Measurements from ENCODE around the gene MCF2L2. TPM values are rescaled to one million over a fixed set of nuclear protein-coding genes. Genes with fewer than 3 reads are reported as not detected.

Gene MCF2L2
- total RNA-seq, 2 experiments from 2014 or later, result 1.9 to 2.2 TPM

DNA sequence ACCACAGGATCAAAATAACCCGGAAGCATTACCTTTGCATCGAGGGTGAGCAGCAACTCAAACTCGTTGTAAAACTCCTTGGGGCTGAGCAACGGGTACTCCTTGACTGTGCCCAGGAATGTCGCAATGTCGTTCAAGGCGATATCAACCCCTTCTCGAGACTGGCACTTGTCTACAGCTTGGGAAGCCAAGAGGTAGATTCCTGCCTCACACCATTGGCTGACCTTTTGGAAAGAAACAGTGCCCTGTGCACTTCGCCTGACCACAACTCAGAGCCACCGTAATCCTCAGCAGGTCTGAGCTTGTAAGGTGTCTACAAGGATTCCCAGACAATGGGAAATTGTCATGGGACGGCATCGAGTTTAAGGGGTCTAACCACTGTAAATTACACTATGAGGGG, 131.5 kb downstream of the MCF2L2 start:
- DNase-seq, result no peak
- Mint-ChIP-seq H3K4me3 (no peak overlapping the region), H3K27me3 (no peaks in the 10 kb centered on the region), H3K36me3 (peaks cover 18% of the 10 kb centered on the region), H3K27ac (no peak overlapping the region), H3K4me1 (peaks cover 2% of the 10 kb centered on the region), H3K9me3 (no peaks in the 10 kb centered on the region)

DNA sequence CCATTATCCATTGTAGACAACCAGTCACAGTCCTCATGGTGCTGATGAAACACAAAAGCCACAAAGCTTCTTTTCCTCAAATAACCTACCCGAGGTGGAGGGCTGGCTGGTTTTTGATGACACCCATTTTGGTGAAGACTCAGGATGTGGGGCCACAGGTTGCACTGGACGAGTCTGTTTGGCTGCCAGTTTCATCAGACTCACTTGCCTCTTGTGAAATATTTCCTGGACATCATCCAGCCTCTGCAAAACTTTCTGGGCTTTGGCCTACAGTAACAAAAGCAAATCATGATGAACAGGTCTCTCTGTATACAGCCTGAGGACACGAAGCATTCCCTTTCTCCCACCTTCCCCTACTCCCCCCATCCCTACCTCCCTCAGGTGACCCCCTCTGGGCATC, 133.2 kb downstream of the MCF2L2 start:
- H3K4me3 Mint-ChIP-seq, result no peak overlapping the region
- no peaks in the 10 kb centered on the region for H3K27me3 Mint-ChIP-seq

DNA sequence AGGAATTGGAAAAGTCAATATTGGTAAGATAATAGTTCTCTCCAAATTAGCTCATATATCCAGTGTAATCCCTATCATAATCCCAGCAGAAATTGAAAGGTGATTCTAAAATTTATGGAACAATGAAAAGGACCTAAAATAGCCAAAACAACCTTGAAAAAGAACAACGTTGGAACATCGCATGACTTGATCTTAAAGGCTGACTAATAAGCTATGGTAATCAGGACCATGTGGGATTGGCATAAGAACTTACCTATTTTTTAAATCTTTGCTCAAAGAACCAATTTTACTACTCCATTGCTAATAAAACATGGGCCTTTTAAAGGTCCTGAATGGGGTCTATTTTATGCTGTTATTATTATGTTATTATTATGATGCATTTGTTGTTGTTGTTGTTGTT, 134.5 kb downstream of the MCF2L2 start:
- Mint-ChIP-seq H3K9me3 (no peaks in the 10 kb centered on the region), H3K4me1 (no peaks in the 10 kb centered on the region), H3K27ac (no peak overlapping the region), H3K27me3 (no peaks in the 10 kb centered on the region), H3K36me3 (peaks cover 18% of the 10 kb centered on the region), H3K4me3 (no peak overlapping the region)
- no peak for DNase-seq

More for the DNA sequence above, 133.2 kb downstream of the MCF2L2 start:
- H3K27ac Mint-ChIP-seq, result no peak overlapping the region
- H3K4me1 Mint-ChIP-seq, result no peaks in the 10 kb centered on the region
- no peak for DNase-seq
- peaks cover 18% of the 10 kb centered on the region for H3K36me3 Mint-ChIP-seq
- no peaks in the 10 kb centered on the region for H3K9me3 Mint-ChIP-seq

DNA sequence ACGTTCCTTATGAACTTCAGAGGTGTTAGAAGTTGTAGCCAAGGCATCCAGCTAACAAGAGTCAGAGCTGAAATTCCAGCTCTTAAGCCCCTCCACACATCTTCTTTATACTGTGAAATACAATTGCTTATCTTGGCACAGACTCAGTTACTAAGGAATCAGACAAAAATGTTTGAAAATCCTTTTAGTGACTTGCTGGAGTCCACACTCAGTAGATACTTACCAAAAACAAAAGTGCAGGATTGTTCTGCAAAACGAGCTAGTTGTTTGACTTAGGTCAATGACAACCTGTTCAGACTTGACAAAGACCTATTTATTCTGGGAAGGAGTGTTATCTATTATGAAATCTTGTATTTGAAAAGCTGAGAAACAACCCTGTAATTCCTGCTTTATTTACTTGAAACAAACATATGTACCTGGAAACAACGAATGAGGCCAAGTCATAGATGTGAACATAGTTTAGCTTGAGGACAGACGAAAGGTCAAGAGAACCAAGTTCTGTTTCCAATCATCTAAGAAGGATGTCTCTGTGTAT, 136.9 kb downstream of the MCF2L2 start:
- Mint-ChIP-seq H3K9me3 (peaks cover 2% of the 10 kb centered on the region), H3K27ac (no peak overlapping the region), H3K36me3 (peaks cover 22% of the 10 kb centered on the region), H3K4me3 (no peak overlapping the region), H3K4me1 (peaks cover 13% of the 10 kb centered on the region), H3K27me3 (no peaks in the 10 kb centered on the region)
- no peak for DNase-seq

DNA sequence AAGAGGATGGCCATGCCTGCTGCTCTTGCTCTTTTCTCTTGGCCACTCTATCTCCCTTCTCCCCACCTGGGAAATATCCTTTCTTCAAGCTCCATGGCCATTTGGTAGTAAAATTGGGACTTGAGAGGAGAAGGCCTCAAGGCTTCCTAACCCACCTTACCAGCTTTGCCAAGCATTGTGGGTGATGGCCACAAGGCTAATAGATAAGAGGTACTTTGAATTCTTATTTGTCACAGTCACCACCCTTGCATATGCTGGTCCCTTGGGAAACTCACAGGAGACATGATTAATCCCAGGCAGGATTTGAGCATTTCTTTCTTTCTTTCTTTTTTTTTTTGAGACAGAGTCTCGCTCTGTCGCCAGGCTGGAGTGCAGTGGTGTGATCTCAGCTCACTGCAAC, 138.2 kb downstream of the MCF2L2 start:
- Mint-ChIP-seq H3K4me1 (peaks cover 26% of the 10 kb centered on the region), H3K9me3 (peaks cover 2% of the 10 kb centered on the region), H3K4me3 (no peak overlapping the region), H3K27ac (no peak overlapping the region), H3K36me3 (peaks cover 16% of the 10 kb centered on the region), H3K27me3 (no peaks in the 10 kb centered on the region)
- no peak for DNase-seq

DNA sequence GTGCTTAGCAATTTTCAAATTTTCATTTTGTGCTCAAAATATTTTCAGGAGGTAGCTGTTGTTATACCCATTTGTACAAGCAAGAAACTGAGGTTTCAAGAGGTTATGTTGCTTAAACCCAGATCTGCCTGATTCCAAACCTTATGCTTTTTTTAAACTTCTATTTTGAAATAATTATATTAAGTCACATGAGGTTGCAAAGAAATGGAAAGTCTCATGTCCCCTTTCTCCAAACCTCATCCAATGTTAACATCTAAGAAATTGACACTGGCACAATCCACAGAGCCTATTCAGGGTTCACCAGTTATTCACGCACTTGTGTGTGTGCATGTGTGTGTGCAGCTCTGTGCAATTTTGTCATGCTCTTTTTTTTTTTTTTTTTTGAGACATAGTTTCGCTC, 140.3 kb downstream of the MCF2L2 start:
- Mint-ChIP-seq H3K4me3 (no peak overlapping the region), H3K27ac (no peak overlapping the region), H3K36me3 (peaks cover 18% of the 10 kb centered on the region), H3K4me1 (peaks cover 39% of the 10 kb centered on the region), H3K27me3 (no peaks in the 10 kb centered on the region), H3K9me3 (peaks cover 2% of the 10 kb centered on the region)
- DNase-seq, result no peak

DNA sequence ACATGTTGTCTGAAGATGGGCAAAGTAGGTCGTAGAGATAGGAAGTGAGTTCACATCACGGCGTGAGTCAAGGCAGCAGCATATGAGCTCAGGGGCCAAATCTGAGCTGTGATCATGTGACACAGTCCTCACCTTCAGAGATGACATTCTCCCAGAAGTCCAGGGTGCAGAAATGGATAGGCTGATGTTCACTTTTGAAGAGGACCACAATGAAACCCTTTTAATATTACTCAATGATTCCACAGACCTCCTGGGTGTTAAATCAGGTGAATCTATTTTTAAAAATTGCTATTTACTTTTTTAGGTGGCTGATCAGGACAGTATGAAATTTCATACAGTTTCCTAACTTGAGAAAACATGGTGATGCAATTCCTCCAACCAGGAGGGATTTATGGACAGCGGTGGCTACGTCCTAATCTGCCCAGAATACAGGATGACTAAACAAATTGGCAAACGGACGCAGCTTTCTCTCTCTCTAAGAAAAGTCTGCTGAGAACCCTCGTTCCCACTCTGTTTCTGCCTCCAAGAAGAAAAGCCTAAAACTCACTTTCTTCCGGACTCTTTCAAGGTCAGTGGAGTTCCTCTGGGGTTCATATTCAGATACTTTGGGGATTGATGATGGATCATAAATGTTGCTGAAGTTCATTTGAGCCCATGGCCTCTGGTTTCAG, 141.0 kb downstream of the MCF2L2 start:
- DNase-seq, result no peak
- Mint-ChIP-seq H3K27me3 (no peaks in the 10 kb centered on the region), H3K36me3 (peaks cover 15% of the 10 kb centered on the region), H3K4me3 (peak overlapping the region; percentile 3), H3K4me1 (peaks cover 39% of the 10 kb centered on the region), H3K27ac (peak overlapping the region; percentile 97), H3K9me3 (peaks cover 2% of the 10 kb centered on the region)

DNA sequence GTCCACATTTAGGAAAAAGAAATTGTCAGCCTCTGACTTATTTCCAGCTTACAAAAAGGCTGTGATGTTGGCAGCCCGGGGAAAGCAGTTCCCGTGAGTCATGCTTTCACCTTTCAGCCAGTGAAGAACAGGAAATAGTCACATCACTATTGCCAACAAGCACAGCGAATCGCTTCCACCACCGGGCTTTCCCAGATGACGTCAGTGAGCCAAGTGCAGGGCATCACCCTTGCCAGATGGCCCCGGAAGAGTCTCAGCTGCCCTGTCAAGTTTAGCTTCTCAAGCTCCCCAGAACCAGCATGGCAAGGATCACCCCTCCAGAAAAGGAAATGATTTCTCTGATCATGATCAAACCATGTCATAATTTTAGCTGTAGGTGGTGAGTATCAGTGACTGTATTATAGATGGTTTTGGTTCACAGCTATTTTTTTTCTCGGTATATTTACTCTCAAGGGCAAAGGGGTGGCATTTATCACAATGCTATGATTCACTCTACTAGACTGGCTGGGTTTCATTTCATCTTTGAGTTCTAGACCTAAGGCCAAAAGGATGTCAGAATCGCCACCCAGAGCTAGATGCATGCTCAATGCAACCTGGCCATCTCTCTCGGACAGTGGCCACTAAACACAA, 142.5 kb downstream of the MCF2L2 start:
- Mint-ChIP-seq H3K4me1 (peaks cover 39% of the 10 kb centered on the region), H3K9me3 (peaks cover 2% of the 10 kb centered on the region), H3K27ac (peak overlapping the region; percentile 97), H3K4me3 (peak overlapping the region; percentile 67), H3K36me3 (peaks cover 13% of the 10 kb centered on the region), H3K27me3 (no peaks in the 10 kb centered on the region)
- DNase-seq, result peak; percentile 94

DNA sequence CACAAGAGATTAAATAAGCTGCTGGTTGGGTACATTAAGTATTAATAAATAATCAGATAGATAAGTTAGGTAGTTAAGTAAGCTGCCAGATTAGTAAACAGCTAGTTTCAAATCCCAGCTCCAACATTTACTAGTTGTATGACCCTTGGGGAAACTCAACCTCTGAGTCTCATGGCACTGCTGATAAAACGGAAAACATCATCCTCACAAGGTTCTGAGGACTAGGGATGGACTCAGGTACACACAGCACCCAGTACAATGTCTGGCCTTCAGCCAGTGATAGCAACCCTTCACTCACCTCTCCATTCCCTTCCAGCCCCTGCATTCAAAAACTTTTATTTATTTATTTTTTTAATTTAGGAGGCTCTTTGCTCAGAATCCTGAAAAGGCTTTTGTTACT, 143.1 kb downstream of the MCF2L2 start:
- Mint-ChIP-seq H3K4me3 (peak overlapping the region; percentile 67), H3K27me3 (no peaks in the 10 kb centered on the region), H3K27ac (peak overlapping the region; percentile 97), H3K9me3 (peaks cover 2% of the 10 kb centered on the region), H3K4me1 (peaks cover 39% of the 10 kb centered on the region), H3K36me3 (peaks cover 13% of the 10 kb centered on the region)
- no peak for DNase-seq

DNA sequence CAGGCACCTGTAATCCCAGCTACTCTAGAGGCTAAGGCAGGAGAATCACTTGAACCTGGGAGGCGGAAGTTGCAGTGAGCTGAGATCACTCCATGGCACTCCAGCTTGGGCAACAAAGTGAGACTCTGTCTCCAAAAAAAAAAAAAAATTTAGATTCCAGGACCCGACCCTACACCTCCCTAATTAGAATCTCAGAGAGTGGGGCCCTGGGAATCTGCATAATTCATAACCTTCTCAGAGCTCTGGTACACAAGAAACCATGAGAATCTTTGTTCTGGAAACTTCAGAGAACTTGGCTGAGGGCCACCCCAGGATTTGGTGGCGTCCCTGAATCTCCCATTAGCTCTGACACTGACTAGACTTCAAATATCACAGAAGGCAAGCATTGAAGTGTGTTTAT, 143.8 kb downstream of the MCF2L2 start:
- peaks cover 13% of the 10 kb centered on the region for H3K36me3 Mint-ChIP-seq
- no peak for DNase-seq
- H3K27me3 Mint-ChIP-seq, result no peaks in the 10 kb centered on the region
- peaks cover 39% of the 10 kb centered on the region for H3K4me1 Mint-ChIP-seq
- peak overlapping the region; percentile 97 for H3K27ac Mint-ChIP-seq
- H3K9me3 Mint-ChIP-seq, result peaks cover 2% of the 10 kb centered on the region
- no peak overlapping the region for H3K4me3 Mint-ChIP-seq

DNA sequence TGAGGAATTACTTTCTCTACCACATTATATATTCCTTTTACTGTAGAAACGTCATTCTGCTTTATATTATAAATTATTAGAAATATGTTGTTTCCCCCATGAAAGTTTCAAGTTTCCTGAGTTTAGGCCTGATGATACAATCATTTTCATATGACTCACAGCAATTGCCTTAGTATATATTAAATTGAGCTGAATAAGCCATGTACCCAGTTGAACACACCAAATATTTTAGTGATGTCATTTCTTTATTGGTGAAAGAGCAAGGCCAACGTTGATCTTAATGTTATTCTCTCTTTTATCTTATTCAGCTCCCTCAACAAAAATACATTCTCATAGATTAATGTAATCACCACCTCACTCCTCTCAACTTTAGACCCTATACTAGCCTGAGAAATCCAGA, 144.5 kb downstream of the MCF2L2 start:
- Mint-ChIP-seq H3K27me3 (no peaks in the 10 kb centered on the region), H3K4me3 (no peak overlapping the region), H3K9me3 (peaks cover 2% of the 10 kb centered on the region), H3K4me1 (peaks cover 39% of the 10 kb centered on the region), H3K36me3 (peaks cover 13% of the 10 kb centered on the region), H3K27ac (peak overlapping the region; percentile 97)
- no peak for DNase-seq

DNA sequence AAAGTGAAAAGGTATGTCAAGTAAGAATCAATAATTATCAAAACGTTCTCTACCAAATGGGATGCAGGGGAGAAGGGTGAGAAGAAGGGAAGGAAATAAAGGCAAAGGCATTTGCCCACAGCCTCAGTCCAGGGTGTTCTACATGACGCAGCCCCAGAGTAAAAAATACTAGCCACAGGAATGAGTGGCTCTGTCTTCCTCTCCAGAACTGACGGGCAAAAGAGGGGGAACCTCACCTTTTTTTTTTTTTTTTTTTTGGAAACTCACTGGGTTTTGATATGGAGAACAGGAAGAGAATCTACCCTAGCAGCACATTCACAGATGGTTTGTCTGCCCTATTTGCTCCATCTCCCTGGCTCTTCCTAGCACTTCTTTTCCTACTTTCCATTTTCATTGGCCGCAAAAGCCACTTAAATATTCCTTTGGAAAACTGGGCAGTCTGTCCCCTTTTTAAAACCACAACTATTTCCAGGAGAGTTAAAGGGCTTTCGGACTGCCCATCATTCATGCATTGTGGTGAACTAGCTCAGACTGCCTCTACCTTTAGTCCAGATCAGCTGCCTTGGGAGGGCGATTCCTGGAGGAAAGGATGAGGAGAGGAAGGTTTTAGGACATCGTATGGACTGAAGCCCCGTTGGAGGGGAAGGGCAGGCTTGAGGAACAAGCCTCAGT, 147.2 kb downstream of the MCF2L2 start:
- peaks cover 7% of the 10 kb centered on the region for H3K36me3 Mint-ChIP-seq

DNA sequence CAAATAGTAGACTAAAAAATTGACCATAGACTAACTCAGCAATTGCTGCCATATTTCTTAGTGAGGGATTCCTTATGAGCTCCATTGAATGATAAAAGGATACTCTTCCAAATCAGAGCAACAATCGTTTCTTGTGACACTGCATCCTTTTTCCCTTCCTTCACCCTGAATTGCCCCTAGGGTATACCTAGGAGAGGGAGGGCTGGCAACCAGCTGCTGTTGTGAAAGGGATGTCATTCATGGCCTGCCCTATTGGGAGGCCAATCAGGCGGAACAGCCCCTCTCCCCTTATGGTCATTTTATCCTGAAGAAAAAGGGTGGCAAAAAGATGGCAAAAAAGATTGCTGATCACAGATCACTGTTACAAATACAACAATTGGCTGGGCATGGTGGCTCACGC, 149.0 kb downstream of the MCF2L2 start:
- Mint-ChIP-seq H3K4me3 (no peak overlapping the region), H3K9me3 (no peaks in the 10 kb centered on the region), H3K36me3 (peaks cover 10% of the 10 kb centered on the region), H3K4me1 (peaks cover 12% of the 10 kb centered on the region), H3K27me3 (no peaks in the 10 kb centered on the region), H3K27ac (no peak overlapping the region)
- DNase-seq, result no peak

More for the DNA sequence above, 147.2 kb downstream of the MCF2L2 start:
- no peak overlapping the region for H3K4me3 Mint-ChIP-seq
- no peak for DNase-seq
- no peak overlapping the region for H3K27ac Mint-ChIP-seq
- H3K27me3 Mint-ChIP-seq, result no peaks in the 10 kb centered on the region
- H3K9me3 Mint-ChIP-seq, result no peaks in the 10 kb centered on the region
- peaks cover 25% of the 10 kb centered on the region for H3K4me1 Mint-ChIP-seq

DNA sequence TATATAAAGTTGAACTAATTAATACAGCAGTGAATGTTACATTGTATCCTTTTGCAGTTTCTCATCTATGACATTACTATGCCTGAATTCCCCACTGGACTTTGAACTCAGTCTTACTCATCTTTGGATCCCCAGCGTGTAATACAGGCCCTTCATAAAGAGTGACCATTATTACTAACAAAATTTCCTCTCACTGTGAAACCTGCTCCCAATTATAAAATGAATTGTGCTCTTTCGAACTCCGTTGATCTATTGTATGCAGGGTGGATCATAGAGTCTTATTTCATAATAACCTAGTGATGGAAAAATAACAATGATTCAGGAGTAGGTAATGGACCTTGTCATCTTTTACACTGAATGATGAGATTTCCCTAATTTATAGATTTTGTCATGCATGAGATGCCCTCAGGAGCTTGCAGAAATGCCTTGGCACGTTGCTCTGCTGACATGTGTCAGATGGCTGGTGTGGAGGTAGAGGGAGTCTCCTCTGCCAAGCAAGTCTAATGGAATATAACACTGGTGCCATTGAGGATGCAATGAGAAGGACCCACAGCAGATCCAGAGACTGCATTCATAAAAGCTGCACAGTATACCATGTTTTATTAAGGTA, 149.8 kb downstream of the MCF2L2 start:
- peaks cover 6% of the 10 kb centered on the region for H3K36me3 Mint-ChIP-seq
- H3K4me3 Mint-ChIP-seq, result no peak overlapping the region
- H3K4me1 Mint-ChIP-seq, result peaks cover 6% of the 10 kb centered on the region
- no peaks in the 10 kb centered on the region for H3K9me3 Mint-ChIP-seq
- H3K27ac Mint-ChIP-seq, result no peak overlapping the region
- DNase-seq, result no peak
- no peaks in the 10 kb centered on the region for H3K27me3 Mint-ChIP-seq

DNA sequence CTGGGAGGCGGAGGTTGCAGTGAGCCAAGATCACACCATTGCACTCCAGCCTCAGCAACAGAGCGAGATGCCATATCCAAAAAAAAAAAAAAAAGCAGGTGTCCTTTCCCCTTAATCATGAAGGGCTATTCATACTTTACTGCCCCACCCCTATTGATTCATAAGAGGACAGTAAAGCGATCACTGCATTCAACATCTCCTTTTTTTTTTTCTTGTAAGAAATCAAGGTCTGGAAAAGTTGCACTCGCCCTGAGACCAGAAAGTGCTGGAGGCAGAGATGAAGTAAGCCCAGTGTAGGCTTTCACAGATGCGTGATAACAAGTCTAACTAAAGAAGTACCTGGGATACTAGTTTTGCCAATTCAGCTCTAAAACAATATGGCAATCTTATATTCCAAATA, 151.2 kb downstream of the MCF2L2 start:
- Mint-ChIP-seq H3K4me1 (peaks cover 6% of the 10 kb centered on the region), H3K9me3 (no peaks in the 10 kb centered on the region), H3K27me3 (no peaks in the 10 kb centered on the region), H3K4me3 (no peak overlapping the region), H3K36me3 (peaks cover 6% of the 10 kb centered on the region), H3K27ac (no peak overlapping the region)
- DNase-seq, result no peak

All from activated naive CD8-positive, alpha-beta T cell treated with anti-CD3 and anti-CD28 coated beads for 36 hours (primary cell).